ENCODE data around the gene ATG5.

ATG5 gene

GRCh38 chr6:106149472-106150069 lies 176.0 kb downstream of the ATG5 start:
- DNase-seq, result peak; percentile 19

- DNase-seq, result no peak
These were observed 178.1 kb downstream of the ATG5 start for GRCh38 chr6:106147476-106147875.

GRCh38 chr6:106146852-106147351 lies 178.7 kb downstream of the ATG5 start:
- DNase-seq, result no peak

- DNase-seq, result no peak
These were observed 179.8 kb downstream of the ATG5 start for GRCh38 chr6:106145741-106146227.

GRCh38 chr6:106145144-106145543 lies 180.4 kb downstream of the ATG5 start:
- DNase-seq, result no peak

- no peak for DNase-seq
These were observed 181.9 kb downstream of the ATG5 start for GRCh38 chr6:106143665-106144064.

- no peak for DNase-seq
These were observed 182.6 kb downstream of the ATG5 start for GRCh38 chr6:106142876-106143431.

- DNase-seq, result no peak
These were observed 183.9 kb downstream of the ATG5 start for GRCh38 chr6:106141441-106142237.

- DNase-seq, result no peak
These were observed 187.4 kb downstream of the ATG5 start for GRCh38 chr6:106138151-106138550.

- no peak for DNase-seq
These were observed 188.7 kb downstream of the ATG5 start for GRCh38 chr6:106136845-106137244.

- DNase-seq, result no peak
These were observed 189.5 kb downstream of the ATG5 start for GRCh38 chr6:106135911-106136571.

- no peak for DNase-seq
These were observed 190.5 kb downstream of the ATG5 start for GRCh38 chr6:106134906-106135634.

Data from central memory CD4-positive, alpha-beta T cell (primary cell).